NCI-H2227 (cell line): ENCODE results near the gene CAMK2B.
A peak's percentile ranks its signal among the peaks of the same experiment; 100 is the strongest.

Source experiments
- DNase-seq: peaks from one replicate; lab custom pipeline; 2025; ENCODE audit not compliant: unreplicated experiment; lab: John Stamatoyannopoulos, UW

CAMK2B gene

DNA sequence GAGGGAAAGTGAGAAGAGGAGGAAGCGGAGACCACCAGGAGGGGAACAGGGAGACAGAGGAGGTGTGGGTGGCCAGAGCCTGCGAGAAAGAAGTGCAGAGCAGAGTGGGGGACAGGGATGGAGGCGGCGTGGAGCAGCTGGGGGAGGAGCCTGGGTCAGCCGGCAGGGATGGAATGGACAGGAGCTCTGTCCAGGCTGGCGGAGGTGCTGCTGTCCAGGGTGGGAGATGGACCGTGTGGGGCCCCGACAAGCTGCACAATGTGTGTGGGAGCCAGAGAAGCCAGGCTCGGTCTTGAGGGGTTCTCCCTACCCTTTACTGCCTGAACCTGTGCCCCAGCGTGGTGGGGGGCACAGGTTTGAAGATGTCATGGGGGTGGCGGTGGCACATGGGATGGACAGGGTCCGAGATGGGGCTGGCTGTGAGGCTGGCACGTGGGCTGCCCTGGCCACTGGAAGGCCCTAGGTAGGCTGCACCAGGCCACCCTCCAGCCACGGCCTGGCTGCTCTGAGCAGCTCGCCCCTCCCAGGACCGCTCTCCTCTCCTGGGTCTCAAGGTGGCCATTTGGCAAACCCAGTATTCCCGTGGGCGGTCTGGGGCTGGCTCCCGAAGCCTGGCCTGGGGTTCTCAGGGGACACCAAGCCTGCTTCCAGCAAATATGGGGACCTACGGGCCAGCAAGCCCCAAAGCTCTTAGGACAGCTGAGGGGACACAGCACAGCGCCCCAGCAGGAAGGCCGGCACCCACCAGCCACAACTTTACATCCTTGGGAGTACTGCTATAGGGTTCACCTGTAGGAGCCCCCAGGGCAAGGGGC lies 92.3 kb downstream of the CAMK2B start:
- no peak for DNase-seq

DNA sequence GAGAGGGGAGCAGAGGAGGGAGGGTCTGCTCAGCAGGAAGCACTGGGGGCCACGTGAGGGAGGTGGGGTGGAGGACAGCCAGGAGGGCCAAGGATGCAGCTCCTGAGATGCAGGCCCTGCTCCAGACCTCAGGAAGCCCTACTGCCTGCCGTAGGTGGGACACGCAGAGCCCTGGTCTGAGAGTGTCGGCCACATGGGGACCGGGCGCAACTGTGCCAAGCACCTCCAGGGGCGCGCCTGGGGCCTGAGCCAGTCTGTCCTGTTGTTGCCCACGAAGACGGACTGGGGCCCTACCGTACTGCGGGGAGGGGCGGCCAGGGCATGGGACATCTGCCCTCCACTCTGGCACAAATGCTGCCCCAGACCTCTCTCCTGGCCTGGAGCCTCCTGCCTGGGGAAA lies 93.0 kb downstream of the CAMK2B start:
- no peak for DNase-seq

DNA sequence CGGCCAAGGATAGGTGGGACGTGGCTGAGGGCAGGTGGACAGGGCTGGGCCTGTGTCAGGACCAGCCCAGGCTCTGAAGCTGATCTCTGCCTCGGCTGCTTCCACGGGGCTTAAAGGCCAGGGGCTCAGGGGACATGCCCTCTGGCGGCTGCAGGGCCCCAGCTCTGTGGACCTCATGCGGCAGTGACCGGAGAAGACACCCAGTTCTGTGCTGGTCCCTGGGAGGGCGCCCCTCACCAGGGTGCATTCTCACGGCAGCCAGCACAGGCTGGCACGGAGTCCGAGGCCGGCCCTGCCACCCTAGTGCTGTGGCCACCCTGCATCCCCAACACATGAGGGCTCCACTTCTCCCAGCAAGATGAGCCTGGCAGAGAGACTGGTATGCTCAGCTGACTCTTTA lies 94.3 kb downstream of the CAMK2B start:
- no peak for DNase-seq

DNA sequence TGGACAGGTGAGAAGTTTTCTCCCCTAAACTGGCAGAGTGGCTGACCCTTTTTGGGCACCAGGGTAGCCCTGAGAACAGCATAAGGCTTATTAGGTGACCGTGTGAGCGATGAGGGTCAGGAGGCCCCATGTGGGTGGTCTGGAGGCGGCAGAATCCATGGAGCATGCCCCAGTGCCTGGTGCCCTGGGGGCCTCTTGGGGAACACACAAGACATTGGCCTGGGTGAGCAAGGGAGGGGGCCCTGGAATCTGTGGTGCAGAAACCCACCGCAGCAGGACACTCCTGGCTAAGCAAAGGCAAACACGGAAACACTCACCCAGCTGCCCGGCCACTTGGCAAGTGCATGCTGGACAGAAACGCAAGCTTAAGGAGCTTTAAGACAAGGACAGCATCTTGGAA lies 95.1 kb downstream of the CAMK2B start:
- DNase-seq: no peak

DNA sequence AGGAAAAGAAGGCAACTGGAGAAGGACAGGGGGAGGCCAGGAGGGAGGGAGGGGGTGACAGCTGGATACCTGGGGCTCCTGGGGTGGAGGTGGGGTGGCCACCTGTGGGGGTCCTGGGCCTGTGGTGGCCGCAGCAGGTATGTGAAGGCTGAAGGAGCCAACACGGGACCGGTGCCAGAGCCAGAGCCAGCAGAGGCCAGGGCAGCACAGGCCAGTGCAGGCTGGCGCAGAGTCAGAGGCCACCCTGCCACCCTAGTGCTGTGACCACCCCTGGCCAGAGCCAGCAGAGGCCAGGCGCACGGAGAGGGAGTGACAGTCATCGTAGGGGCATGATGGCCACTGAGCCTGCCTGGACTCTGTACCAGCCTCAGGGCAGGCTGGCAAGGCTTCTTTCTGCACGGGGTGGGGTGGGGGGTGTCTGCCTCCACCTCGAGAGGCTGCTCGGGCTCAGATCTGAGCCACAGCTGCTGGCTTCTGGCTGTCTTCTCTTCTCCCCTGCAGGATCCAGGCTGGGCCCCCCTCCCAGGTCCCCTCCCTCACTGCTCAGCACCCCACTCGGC lies 95.8 kb downstream of the CAMK2B start:
- DNase-seq: no peak

DNA sequence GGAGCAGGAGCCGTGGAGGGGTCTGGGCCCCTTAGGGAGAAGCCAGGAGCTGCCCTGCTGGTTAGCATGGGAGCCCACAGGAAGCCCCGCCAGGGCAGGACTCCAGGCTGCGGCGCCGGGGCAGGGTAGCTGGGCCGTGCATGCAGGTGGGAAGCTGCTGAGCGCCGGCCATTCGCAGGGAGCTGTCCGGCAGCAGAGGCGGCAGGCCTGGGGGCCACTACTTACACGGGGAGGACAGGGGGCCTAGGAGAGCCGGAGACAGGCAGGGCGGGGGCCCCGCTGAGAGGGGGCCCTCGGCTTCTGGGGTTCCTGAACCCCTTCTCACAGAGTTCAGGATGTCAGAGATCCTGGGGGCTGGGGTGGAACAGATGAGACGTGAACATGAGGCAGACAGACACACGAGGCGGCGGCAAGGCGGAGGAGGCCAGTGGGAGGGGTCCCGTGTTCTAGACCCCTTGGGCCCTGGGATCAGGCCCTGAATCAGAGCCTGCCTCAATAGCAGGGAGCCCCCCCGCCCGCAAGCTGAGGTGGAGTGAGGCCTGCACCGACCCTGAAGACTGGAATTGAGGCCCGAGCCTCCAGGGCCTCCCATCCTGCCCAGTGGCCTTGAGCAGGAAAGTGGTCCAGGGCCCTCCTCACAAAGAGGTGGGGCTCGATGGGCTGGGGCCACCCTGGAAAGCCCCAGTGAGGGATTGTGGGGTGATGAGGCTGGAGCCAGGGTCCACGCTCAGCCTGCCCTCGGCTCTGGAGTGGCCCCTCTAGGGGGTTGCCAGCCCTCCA lies 96.6 kb downstream of the CAMK2B start:
- no peak for DNase-seq

DNA sequence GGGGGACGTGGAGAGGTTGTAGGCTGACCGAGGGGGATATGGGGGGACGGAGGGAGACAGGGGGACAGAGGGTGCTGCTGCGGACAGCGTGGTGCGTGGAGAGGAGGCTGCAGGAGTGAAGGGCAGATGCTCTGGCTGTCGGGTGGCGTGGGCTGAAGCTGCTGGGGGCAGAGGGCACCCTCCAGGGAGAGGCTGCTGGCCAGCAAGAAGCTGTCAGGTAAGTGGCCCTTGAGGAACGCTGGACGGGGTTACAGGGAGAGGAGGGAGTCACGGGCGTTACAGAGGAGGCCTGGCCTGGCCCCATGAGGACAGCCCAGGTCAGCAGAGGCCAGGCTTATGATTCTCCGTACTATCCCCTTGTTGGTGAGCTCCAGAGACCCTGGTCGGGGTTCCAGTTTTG lies 97.5 kb downstream of the CAMK2B start:
- no peak for DNase-seq

DNA sequence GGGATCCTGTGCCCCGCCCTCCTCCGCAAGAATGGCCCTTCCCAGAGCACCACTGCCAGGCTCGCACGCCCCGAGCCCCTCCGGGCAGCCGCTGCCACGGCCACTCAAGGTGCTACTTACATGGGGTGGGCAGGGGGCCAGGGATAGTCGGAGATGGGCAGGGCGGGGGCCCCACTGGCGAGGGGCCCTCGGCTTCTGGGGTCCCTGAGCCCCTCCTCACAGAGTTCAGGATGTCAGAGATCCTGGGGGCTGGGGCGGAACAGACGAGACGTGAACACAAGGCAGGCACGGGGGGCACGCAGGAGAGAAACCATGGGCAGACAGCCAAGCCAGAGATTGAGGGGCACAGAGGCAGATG lies 99.0 kb downstream of the CAMK2B start:
- DNase-seq: no peak

DNA sequence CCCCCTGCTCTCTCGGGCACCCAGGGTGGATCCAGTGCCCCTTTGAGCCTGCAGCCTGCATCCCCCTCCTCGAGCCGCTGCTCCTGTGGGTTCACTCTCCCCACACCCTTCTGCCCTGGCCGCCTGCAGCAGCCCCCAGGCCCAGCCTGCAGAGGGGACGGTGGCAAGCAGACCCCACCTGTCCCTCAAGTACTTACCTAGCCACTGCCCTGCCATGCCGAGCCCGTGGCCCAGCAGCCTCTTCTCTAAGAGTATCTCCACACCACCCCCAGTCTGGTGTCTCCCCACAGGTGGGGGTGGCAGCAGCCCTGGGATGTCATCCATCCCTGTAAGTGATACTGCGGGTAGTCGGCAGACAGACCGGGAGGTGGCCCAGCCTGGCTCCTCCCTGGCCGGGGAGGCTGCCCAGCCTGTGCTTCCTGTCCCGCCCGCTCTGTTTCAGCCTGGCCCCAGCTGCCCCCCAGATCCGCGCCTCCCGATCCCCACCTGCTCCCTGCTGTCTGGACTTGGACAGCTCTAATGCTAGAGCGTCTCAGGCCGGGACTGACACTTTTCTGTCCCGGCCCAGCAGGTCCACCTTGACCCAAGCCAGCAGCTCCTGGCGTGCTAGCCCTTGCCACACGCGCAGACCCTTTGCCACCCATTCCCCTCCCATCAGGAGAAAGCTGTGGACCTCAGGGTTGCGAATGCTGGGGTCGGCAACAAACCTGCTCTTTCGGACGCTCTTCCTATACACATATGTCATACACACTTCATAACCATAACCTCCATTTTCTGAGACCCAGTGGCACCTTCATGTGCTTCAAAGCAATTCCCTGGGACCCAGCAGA lies 99.6 kb downstream of the CAMK2B start:
- DNase-seq: no peak

DNA sequence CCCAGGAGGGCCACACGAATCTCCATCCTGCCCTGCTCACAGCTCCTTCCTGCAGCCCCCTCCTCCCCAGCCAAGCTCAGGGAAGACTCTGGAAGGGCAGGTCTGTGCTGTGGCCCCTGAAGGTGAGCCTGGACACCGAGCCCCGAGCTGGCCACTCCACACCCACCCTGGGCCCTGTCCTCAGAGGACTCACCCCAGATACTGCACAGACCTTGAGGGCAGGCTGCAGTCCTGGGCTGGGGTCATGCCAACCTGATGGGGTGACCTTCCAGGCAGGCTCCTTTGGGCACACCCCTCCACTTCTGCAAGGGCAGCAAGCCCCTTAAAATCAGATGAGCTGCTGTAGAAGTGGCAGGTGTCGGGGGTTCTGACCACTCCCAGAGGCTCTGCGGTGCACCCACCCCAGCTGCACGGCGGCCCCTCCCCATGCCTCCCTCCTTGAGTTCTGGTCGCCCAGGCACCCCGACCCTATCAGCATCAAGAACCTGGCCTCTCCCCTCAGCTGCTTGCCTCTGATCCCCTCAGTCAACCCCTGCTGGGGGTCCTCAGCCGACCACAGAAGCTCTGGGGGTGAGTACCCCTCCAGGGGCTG lies 100.3 kb downstream of the CAMK2B start:
- DNase-seq: no peak

DNA sequence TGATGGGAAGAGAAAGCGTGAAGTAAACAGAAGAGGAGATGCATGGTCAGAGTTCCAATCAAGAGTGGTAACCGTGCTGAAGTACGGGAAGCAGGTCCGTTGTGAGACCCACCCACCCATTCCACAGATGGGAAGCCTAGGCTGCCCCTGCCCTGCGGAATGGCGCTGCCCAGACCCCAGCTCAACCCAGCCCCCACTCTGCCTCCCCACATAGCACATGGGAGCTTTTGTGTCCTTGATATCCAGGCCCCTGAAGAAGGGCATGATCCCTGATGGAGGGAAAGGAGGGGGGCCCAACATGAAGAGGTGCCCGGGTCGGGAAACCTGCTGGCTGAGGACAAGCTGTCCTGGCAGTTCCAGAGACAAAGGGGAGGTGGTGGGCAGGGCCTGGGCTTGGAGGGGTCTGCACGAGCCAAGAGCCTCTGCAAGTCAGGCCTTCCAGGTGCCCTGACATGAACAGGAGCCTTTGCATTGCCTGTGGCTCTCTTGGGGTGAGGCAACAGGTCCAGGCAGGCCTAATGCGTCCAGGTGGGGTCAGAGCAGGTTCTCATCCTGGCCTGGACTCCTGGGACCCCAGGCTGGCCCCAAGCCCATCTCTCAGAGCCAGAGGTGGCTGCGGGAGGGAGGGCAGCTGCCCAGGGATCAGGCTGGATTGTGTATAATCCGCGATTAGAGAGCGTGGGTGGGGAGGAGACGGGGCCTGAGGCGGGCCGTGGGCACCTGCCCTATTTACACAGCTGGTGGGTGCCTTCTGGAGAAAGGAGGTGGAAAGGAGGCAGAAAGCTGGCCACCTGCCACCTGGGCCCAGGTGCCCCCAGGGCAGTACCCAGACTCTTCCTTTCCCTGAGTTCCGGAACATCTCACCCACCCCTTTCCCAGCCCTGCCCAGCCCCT lies 101.1 kb downstream of the CAMK2B start:
- DNase-seq: no peak

DNA sequence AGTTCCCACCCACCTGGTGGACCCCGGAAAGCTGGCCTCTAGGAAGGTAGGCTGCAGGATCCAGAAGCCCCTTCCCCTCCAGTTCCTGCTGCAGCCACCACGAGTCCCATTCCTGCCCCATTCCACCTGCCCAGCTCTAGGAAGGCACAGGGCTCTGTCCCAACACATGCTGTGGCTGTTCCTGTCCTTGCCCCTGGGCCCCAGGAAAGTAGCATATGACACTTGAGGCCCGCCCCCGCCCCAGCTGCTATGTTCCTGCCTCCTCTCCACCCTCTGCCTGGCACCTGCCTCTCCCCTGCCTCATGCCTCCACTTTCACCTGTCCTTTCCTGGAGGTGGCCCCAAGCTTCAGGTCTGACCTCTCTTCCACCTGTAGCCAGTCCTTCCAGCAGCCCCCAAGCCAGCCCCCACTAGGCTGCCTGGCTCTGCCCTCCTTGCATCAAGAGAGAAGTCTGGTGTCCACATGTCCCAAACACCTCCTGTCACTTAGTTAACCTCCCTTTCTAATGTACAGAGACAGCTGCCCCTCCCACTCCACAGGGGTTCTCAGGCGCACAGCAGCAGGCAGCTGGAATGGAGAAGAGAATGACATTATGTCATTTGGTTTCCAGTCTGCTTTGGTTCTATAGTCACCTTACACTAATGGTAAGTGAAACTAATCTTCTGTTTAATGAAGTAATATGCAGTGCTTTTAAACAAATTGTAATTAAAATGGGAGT lies 101.9 kb downstream of the CAMK2B start:
- DNase-seq: peak; percentile 62

DNA sequence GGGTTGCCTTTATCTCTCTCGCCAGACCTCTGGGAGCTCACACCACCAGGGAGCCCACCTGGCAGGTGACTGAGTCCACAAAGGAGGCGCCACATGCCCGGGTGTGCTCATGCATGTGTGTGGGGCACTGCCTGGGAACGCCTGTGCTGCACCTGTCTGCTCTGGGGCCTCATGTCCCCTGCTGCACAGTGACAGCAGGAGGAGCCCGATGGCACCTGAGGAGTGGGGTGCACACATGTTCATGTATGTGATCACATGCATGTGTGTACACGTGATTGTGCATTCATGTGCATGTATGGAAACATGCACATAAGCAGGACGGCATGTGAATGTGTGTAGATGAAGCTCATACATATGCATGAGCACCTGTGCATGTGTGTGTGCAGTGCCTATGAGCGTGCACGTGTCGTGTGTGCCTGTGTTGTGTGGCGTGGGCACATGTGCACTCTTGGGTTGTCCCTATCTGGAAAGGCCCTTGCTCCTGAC lies 102.6 kb downstream of the CAMK2B start:
- DNase-seq: no peak

DNA sequence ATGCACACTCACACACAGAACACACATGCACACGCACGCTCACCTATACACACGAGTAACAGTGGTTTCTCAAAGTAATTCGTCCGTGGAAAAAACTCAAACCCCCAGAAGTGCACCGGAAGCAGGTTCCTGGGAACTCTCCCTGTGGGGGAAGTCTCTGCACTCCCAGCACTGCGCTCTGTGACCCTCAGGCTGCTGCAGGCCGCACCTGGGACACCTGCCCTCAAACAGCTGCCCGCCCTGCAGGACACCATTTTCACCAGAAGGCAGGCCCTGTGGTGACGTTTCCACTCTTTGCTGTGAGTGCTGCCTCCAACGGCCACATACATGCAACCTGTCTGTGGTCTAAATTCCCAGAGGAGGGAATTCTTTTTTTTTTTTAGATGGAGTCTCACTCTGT lies 103.3 kb downstream of the CAMK2B start:
- no peak for DNase-seq

DNA sequence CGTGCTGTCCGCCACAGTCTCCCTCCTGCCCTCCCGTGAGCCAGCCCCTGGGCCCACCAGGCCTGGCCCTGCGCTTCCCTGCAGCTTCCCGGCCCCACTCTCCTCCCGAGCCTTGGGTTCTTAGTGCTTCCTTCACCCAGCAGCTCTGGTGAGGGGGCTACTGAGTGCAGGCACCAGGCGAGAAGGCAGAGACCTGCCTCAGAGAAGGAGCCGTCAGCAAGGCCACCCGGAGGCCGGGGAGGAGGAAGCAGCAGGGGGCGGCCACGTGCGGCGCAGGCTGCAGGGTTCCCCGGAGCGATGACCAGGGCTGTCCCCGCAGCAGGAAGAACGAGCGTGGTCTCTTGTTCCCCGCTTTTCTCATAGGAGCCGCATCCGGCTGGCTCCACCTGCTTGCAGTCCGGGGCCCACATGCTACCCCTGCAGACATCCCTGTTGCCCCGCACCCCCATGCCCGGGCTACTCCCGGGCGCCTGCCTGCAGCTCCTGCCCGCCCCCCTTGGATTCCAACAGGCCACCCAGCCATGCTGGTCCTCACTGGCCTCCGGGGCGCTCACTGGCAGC lies 104.1 kb downstream of the CAMK2B start:
- DNase-seq: no peak

DNA sequence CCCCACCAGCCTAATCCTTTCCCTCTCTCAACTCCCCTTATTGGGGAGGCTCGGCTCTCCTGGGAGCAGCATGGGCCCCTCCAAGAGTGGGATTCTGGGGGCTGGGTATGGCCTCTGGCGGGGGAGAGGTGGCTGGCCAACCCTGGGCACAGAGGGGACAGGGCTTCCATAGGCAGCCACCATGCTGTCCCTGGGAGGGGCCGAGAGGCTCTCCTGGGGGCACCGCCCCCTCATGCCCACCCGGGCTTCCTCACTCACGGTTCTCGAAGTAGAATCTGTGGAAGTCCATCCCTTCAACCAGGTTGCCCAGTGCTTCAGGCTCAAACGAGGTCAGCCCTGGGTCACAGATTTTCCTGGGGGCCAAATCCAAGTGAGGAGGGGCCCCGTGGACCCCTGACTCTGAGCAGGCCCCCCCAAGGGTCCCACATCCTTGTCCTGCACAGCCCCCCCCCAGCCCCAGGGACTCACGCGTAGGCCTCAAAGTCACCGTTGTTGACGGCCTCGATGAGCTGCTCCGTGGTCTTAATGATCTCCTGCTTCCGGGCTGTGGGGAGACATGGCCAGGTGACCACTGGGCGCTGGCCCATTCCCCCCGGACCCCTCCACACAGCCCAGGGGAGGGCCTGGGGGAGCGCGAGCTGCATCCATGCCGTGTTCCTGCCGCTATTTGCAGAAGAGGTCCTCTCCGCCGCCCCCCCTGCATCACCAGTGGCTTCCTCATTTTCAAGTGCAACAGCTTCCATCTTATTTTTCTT lies 104.9 kb downstream of the CAMK2B start:
- no peak for DNase-seq

DNA sequence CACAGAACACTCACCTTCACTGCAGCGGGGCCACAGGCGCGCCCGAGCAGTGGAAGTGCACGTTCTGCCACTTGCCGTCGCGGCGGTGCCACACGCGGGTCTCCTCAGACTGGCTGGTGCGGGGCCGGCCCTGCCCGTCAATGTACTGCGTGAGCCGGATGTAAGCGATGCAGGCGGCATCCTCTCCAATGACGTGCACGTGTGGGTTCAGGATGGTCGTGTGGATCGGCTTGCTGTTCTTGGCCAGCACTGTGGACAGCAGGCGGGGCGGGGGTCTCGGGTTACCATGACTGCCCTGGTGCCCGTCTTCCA lies 105.4 kb downstream of the CAMK2B start:
- DNase-seq: no peak

DNA sequence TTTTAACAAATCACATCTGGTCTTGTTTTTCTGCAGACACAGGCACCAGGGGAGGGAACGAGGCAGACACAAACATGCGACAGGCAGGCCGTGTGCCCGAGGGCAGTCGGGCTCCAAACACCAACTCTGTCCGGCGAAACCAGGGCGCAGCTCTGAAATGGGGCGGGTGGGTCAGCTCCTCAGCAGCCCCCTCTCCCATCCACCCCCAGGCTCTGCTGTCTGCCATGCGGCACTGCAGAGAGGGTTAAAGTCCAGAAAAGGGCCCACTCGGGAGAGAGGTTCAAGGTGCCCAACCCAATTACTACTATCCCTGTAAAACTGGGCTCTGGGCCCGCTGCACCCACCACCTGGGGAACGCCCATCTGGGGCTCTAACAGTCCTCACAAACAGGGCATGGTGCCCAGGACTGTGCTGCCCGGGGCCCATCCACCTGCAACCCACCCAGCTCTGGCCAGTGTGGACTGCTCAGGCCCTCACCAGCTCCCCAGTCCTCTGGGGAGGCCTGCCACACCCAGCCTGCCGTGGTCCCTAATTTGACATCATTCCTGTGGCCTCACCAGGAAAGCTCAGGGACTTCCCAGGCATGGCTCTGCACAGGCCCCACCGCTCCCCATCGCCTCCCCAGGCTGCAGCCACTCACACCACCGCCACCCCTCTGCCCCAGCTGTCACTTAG lies 105.9 kb downstream of the CAMK2B start:
- no peak for DNase-seq
